Regular cardiac myocyte (primary cell): ENCODE measurements around the gene ZNF880. TPM values are rescaled to one million over a fixed set of nuclear protein-coding genes. Genes with fewer than 3 reads are reported as not detected.

Source experiments
- total RNA-seq: library from RNA; depleted of rRNA; stranded (reverse); fragments of >200 nt; gene quantifications from 2 replicates; pipeline ENCODE4 v1.2.3, GENCODE V29; 2014

The ZNF880 gene
- 28.8 and 31.0 TPM in 2 replicates for total RNA-seq

GRCh38 chr19:52369559-52370340, at the start of gene ZNF880:
Gene ZNF880 (plus strand): TSS chr19:52369923. CDS start chr19:52369966, 43 bp downstream.

GRCh38 chr19:52336117-52336790, 33.5 kb upstream of the ZNF880 start, which contains the start of gene ZNF610:
Gene ZNF610 (plus strand): TSS chr19:52336243. CDS start chr19:52349173, 12,930 bp downstream.

GRCh38 chr19:52397310-52398080, 27.8 kb downstream of the ZNF880 start, which contains the start of gene ZNF528:
Gene ZNF528 (plus strand): TSS chr19:52397849. CDS start chr19:52402014, 4,165 bp downstream.

GRCh38 chr19:52428937-52429336, 59.2 kb downstream of the ZNF880 start, which contains the start of gene ZNF534:
Gene ZNF534 (plus strand): TSS chr19:52429148. CDS start chr19:52431475, 2,327 bp downstream.

Other genes starting within 250 kb of the ZNF880 start
- gene ZNF616, start 230.0 kb upstream of the ZNF880 start, total RNA-seq, result 12.8 and 18.3 TPM in 2 replicates
- gene ZNF836, start 198.3 kb upstream of the ZNF880 start, total RNA-seq, result 3.1 and 7.6 TPM in 2 replicates
- 146 and 178 TPM in 2 replicates for gene PPP2R1A, start 179.9 kb upstream of the ZNF880 start, total RNA-seq
- 9.6 and 14.7 TPM in 2 replicates for gene ZNF766, start 100.3 kb upstream of the ZNF880 start, total RNA-seq
- gene ZNF480, start 72.8 kb upstream of the ZNF880 start, total RNA-seq, result 4.2 and 5.0 TPM in 2 replicates
- gene ZNF610, start 33.7 kb upstream of the ZNF880 start, total RNA-seq, result 2.5 and 4.8 TPM in 2 replicates
- gene ZNF528, start 27.9 kb downstream of the ZNF880 start, total RNA-seq, result 17.1 and 26.5 TPM in 2 replicates
- under 0.01 TPM in 1 of 2 replicates, not detected in the other for gene ZNF534, start 59.2 kb downstream of the ZNF880 start, total RNA-seq
- gene ZNF578, start 83.6 kb downstream of the ZNF880 start, total RNA-seq, result 3.5 and 6.2 TPM in 2 replicates
- 18.6 and 20.9 TPM in 2 replicates for gene ZNF808, start 157.7 kb downstream of the ZNF880 start, total RNA-seq
- 12.8 and 13.5 TPM in 2 replicates for gene ZNF701, start 200.4 kb downstream of the ZNF880 start, total RNA-seq